Body of pancreas (tissue), 4 donors: ENCODE results near the gene AGBL2.

ENCODE experiments used
- CTCF ChIP-seq, 7 experiments: fragments of 450-650 bp in 4 of 7; fragments of 200-600 bp in 3 of 7; sonication (generic) in 3 of 7; IDR thresholded peaks; one replicate each; pipeline ENCODE4 v1.5.1; 2016 to 2019; ENCODE audit warnings: antibody characterized with exemption in 7 of 7
- POLR2A ChIP-seq, 3 donors: fragments of 450-650 bp; IDR thresholded peaks; one replicate each; pipeline ENCODE4 v1.6.1; 2016; ENCODE audit warnings: antibody characterized with exemption in 3 of 3, mild to moderate bottlenecking in 2 of 3

GRCh38 chr11:47688111-47688510 is 27.1 kb downstream of the AGBL2 start:
- TF ChIP-seq CTCF (IDR thresholded peaks at IDR 0.05) (no peak), POLR2A (IDR thresholded peaks at IDR 0.05) (no peak)
